ENCODE measurements around the gene CCBE1.
"Not testable (repeated sequence)": the region's sequence is repeated elsewhere in the genome, so short reads cannot be mapped to it uniquely, and the experiment has no call there.

The CCBE1 gene

GRCh38 chr18:59656373-59656887, 40.8 kb downstream of the CCBE1 start:
- DNase-seq (ENCODE audit: low read depth): no peak

GRCh38 chr18:59655676-59656075, 41.5 kb downstream of the CCBE1 start:
- no peak for DNase-seq (ENCODE audit: low read depth)

GRCh38 chr18:59651071-59651470, 46.2 kb downstream of the CCBE1 start:
- DNase-seq (ENCODE audit: low read depth): no peak

GRCh38 chr18:59650266-59650820, 46.9 kb downstream of the CCBE1 start:
- DNase-seq (ENCODE audit: low read depth): no peak

- DNase-seq (ENCODE audit: low read depth): no peak
These were observed 47.6 kb downstream of the CCBE1 start for GRCh38 chr18:59649591-59649990.

GRCh38 chr18:59648469-59648868, 48.8 kb downstream of the CCBE1 start:
- not testable (repeated sequence) for DNase-seq (ENCODE audit: low read depth)

GRCh38 chr18:59646963-59647307, 50.3 kb downstream of the CCBE1 start:
- no peak for DNase-seq (ENCODE audit: low read depth)

GRCh38 chr18:59646228-59646962, 50.8 kb downstream of the CCBE1 start:
- DNase-seq (ENCODE audit: low read depth): no peak

- no peak for DNase-seq (ENCODE audit: low read depth)
These were observed 53.5 kb downstream of the CCBE1 start for GRCh38 chr18:59643740-59644139.

- no peak for DNase-seq (ENCODE audit: low read depth)
These were observed 56.5 kb downstream of the CCBE1 start for GRCh38 chr18:59640721-59641120.

- DNase-seq (ENCODE audit: low read depth): no peak
These were observed 57.4 kb downstream of the CCBE1 start for GRCh38 chr18:59639821-59640220.

GRCh38 chr18:59639136-59639535, 58.1 kb downstream of the CCBE1 start:
- DNase-seq (ENCODE audit: low read depth): no peak

GRCh38 chr18:59633961-59634485, 63.2 kb downstream of the CCBE1 start:
- no peak for DNase-seq (ENCODE audit: low read depth)

- DNase-seq (ENCODE audit: low read depth): no peak
These were observed 63.9 kb downstream of the CCBE1 start for GRCh38 chr18:59633317-59633716.

- no peak for DNase-seq (ENCODE audit: low read depth)
These were observed 65.5 kb downstream of the CCBE1 start for GRCh38 chr18:59631583-59632181.

- DNase-seq (ENCODE audit: low read depth): no peak
These were observed 67.3 kb downstream of the CCBE1 start for GRCh38 chr18:59629894-59630293.

GRCh38 chr18:59628995-59629394, 68.2 kb downstream of the CCBE1 start:
- DNase-seq (ENCODE audit: low read depth): no peak

- no peak for DNase-seq (ENCODE audit: low read depth)
These were observed 69.8 kb downstream of the CCBE1 start for GRCh38 chr18:59627414-59627813.

GRCh38 chr18:59624369-59624765, 72.9 kb downstream of the CCBE1 start:
- DNase-seq (ENCODE audit: low read depth): no peak

GRCh38 chr18:59623456-59624368, 73.5 kb downstream of the CCBE1 start:
- DNase-seq (ENCODE audit: low read depth): no peak

GRCh38 chr18:59621027-59621426, 76.2 kb downstream of the CCBE1 start:
- no peak for DNase-seq (ENCODE audit: low read depth)

- DNase-seq (ENCODE audit: low read depth): no peak
These were observed 76.8 kb downstream of the CCBE1 start for GRCh38 chr18:59620381-59620780.

All from activated gamma-delta T cell treated with anti-CD3 and anti-CD28 coated beads, Interleukin-2, amount 50 U/mL, for 16 hours (primary cell).